ENCODE measurements around the gene TRMT10A. TPM values are rescaled to one million over a fixed set of nuclear protein-coding genes. Genes with fewer than 3 reads are reported as not detected.

The TRMT10A gene
- total and polyA plus RNA-seq, 2 donors = 4.1 to 11.3 TPM

GRCh38 chr4:99529956-99530355 lies 33.9 kb downstream of the TRMT10A start:
- H3K36me3 ChIP-seq (ENCODE audit: insufficient read depth) = no peaks in the 10 kb centered on the region
- WGBS = 25% methylated on average over 3 of the region's 3 CpGs
- H3K27ac ChIP-seq (ENCODE audit: low read depth) = no peak overlapping the region
- H3K4me1 ChIP-seq (ENCODE audit: insufficient read depth) = no peaks in the 10 kb centered on the region
- no peak for DNase-seq (ENCODE audit: extremely low spot score)
- H3K4me3 ChIP-seq (ENCODE audit: low read depth, low read length) = no peak overlapping the region

DNA sequence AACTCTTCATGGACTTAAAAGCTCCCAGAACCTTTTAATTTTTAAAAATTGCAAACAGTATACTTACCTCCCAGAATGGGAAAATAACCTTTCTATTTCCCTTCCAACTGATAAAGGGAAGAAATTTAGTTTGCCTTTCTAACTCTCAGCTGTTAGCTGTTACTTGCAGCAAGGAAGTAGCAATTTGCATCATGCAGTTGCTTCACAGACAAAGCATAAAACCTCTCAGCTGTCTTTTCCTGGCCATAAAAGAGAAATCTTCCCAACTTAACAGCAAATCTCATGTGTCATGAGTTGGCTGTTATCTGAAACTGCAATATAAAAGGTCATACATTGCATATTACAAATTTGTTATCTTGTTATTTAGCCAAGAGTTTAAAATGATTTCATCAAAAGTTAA lies 34.6 kb downstream of the TRMT10A start:
- Histone ChIP-seq H3K4me1 (ENCODE audit: insufficient read depth) (no peaks in the 10 kb centered on the region), H3K4me3 (ENCODE audit: low read depth, low read length) (no peak overlapping the region), H3K27ac (ENCODE audit: low read depth) (no peak overlapping the region), H3K36me3 (ENCODE audit: insufficient read depth) (no peaks in the 10 kb centered on the region)
- no peak for DNase-seq (ENCODE audit: extremely low spot score)

- DNase-seq (ENCODE audit: extremely low spot score) = no peak
- Histone ChIP-seq H3K4me1 (ENCODE audit: insufficient read depth) (no peaks in the 10 kb centered on the region), H3K27ac (ENCODE audit: low read depth) (no peak overlapping the region), H3K4me3 (ENCODE audit: low read depth, low read length) (no peak overlapping the region), H3K36me3 (ENCODE audit: insufficient read depth) (no peaks in the 10 kb centered on the region)
- 62% methylated on average over 6 of the region's 6 CpGs for WGBS
These were observed 45.1 kb downstream of the TRMT10A start for GRCh38 chr4:99518601-99519295.

GRCh38 chr4:99510721-99511120 lies 53.1 kb downstream of the TRMT10A start, which contains the start of gene C4orf17:
C4orf17 (plus strand) TSS chr4:99511021; CDS start chr4:99513082, 2,061 bp downstream.
- H3K27ac ChIP-seq (ENCODE audit: low read depth) = no peak within 1 kb of the TSS
- 73% methylated on average over 4 of the region's 4 CpGs for WGBS
- no peak for DNase-seq (ENCODE audit: extremely low spot score)

DNA sequence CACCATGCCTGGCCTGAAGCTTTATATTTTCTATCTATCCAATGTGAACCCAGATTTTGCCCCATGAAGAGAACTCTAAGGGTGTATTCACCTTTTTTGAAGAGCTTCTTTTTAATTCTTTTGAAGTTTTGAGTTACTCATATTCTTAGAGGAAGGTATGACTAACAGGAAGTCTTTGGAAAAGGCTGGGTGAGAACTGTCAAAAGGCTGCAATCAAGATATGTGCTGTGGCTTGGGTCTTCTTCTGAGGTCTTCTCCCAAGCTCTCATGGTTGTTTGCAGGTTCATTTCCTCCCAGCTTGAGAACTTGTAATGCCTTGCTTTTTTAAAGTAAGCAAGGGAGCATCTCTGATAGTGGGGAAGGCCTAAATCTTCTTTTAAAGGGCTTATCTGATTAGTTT lies 56.1 kb downstream of the TRMT10A start:
- Histone ChIP-seq H3K4me3 (ENCODE audit: low read depth, low read length) (no peak overlapping the region), H3K36me3 (ENCODE audit: insufficient read depth) (no peaks in the 10 kb centered on the region), H3K27ac (ENCODE audit: low read depth) (no peak overlapping the region), H3K4me1 (ENCODE audit: insufficient read depth) (no peaks in the 10 kb centered on the region)
- no peak for DNase-seq (ENCODE audit: extremely low spot score)

More at GRCh38 chr4:99510721-99511120, 53.1 kb downstream of the TRMT10A start, which contains the start of gene C4orf17:
- no peak within 1 kb of the TSS for H3K4me3 ChIP-seq (ENCODE audit: low read depth, low read length)
- no peaks in the 10 kb centered on the region for H3K4me1 ChIP-seq (ENCODE audit: insufficient read depth)
- H3K36me3 ChIP-seq (ENCODE audit: insufficient read depth) = no peaks in the 10 kb centered on the region

- H3K27ac ChIP-seq (ENCODE audit: low read depth) = no peak overlapping the region
- H3K36me3 ChIP-seq (ENCODE audit: insufficient read depth) = no peaks in the 10 kb centered on the region
- no peak for DNase-seq (ENCODE audit: extremely low spot score)
- H3K4me1 ChIP-seq (ENCODE audit: insufficient read depth) = no peaks in the 10 kb centered on the region
- H3K4me3 ChIP-seq (ENCODE audit: low read depth, low read length) = no peak overlapping the region
- WGBS = 76% methylated on average over 1 of the region's 1 CpG
These were observed 56.5 kb downstream of the TRMT10A start for GRCh38 chr4:99507349-99507748.

- 59% methylated on average over 2 of the region's 2 CpGs for WGBS
- no peak for DNase-seq (ENCODE audit: extremely low spot score)
- Histone ChIP-seq H3K4me3 (ENCODE audit: low read depth, low read length) (no peak overlapping the region), H3K4me1 (ENCODE audit: insufficient read depth) (no peaks in the 10 kb centered on the region), H3K36me3 (ENCODE audit: insufficient read depth) (no peaks in the 10 kb centered on the region), H3K27ac (ENCODE audit: low read depth) (no peak overlapping the region)
These were observed 57.1 kb downstream of the TRMT10A start for GRCh38 chr4:99506781-99507180.

DNA sequence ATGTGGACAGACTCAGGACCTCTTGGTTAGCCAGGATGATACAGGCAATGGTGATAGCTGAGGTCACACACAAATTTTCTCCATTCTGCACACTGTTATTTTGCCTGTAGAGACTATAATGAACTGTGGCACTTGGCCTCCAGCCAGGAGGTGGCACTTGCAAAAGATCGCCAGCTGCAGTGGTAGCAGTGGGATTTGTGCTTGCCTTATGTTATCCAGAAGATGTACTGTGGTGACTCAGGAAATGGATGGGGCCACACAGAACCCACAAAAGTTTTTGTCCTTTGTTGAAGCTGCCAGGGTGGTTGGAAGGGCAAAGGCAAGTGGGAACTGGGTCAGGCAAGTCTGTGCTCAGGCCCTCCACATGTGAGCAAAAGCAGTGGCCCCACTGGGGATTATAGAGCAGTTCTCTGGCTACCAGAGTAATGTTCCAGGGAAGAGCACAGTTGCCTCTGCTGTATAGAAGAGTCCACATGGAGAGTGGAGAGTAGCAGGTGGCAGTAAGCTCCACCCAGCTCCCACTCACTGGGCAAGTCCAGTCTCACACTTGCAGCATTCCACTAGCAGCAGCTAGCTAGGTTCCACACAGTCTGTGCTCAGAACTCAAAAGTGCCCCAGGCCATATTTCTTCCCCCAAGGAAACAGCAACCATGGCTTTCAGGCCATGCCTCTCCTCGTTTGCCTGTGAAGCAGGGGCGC lies 58.9 kb downstream of the TRMT10A start:
- 88% methylated on average over 3 of the region's 3 CpGs for WGBS
- DNase-seq (ENCODE audit: extremely low spot score) = no peak
- Histone ChIP-seq H3K4me3 (ENCODE audit: low read depth, low read length) (no peak overlapping the region), H3K4me1 (ENCODE audit: insufficient read depth) (no peaks in the 10 kb centered on the region), H3K27ac (ENCODE audit: low read depth) (no peak overlapping the region), H3K36me3 (ENCODE audit: insufficient read depth) (no peaks in the 10 kb centered on the region)

Other genes with a start within 250 kb of the TRMT10A start
- gene ADH1B, start 242.6 kb downstream of the TRMT10A start, total RNA-seq = 97.0 TPM
- 864 TPM for gene ADH1B, start 242.6 kb downstream of the TRMT10A start, polyA plus RNA-seq
- 4.7 TPM for gene ADH1C, start 211.3 kb downstream of the TRMT10A start, total RNA-seq
- 10.8 TPM for gene ADH1C, start 211.3 kb downstream of the TRMT10A start, polyA plus RNA-seq
- not detected for gene ADH7, start 128.7 kb downstream of the TRMT10A start, total RNA-seq
- not detected for gene ADH7, start 128.7 kb downstream of the TRMT10A start, polyA plus RNA-seq
- gene C4orf17, start 53.0 kb downstream of the TRMT10A start, total RNA-seq = not detected
- gene C4orf17, start 53.0 kb downstream of the TRMT10A start, polyA plus RNA-seq = not detected
- 0.95 TPM for gene MTTP, start 10.8 kb upstream of the TRMT10A start, total RNA-seq
- 0.72 TPM for gene MTTP, start 10.8 kb upstream of the TRMT10A start, polyA plus RNA-seq
- 10.1 TPM for gene C4orf54, start 93.8 kb upstream of the TRMT10A start, total RNA-seq
- 0.10 TPM for gene C4orf54, start 93.8 kb upstream of the TRMT10A start, polyA plus RNA-seq

All from urinary bladder (tissue), 4 donors.